Hepatocyte (in vitro differentiated cells): ENCODE data around the gene PRRG1. TPM values are rescaled to one million over a fixed set of nuclear protein-coding genes. Genes with fewer than 3 reads are reported as not detected.

ENCODE experiments used
- DNase-seq: peaks from one replicate; pipeline ENCODE4 v3.0.0-alpha.2; 2016; ENCODE audit warnings: low spot score
- H2AFZ ChIP-seq: fragments of 200-600 bp; sonication (generic); 2 replicates; pipeline ENCODE4 v1.6.0; 2016; ENCODE audit warnings: antibody characterized with exemption, mild to moderate bottlenecking
- H3K27ac ChIP-seq: fragments of 200-600 bp; sonication (generic); 2 replicates; pipeline ENCODE4 v1.5.1; 2016; ENCODE audit warnings: mild to moderate bottlenecking
- H3K27me3 ChIP-seq: fragments of 200-600 bp; sonication (generic); 2 replicates; pipeline ENCODE4 v1.6.1; 2016
- H3K36me3 ChIP-seq: fragments of 200-600 bp; sonication (generic); replicated peaks from 2 replicates; pipeline ENCODE4 v1.5.1; 2016; ENCODE audit warnings: low read depth; ENCODE audit not compliant: insufficient read depth
- H3K4me1 ChIP-seq: fragments of 200-600 bp; sonication (generic); 2 replicates; pipeline ENCODE4 v1.5.1; 2016; ENCODE audit warnings: mild to moderate bottlenecking, moderate library complexity; ENCODE audit not compliant: insufficient read depth
- H3K4me2 ChIP-seq: fragments of 200-600 bp; sonication (generic); 2 replicates; pipeline ENCODE4 v1.6.0; 2016
- H3K4me3 ChIP-seq: fragments of 200-600 bp; sonication (generic); 2 replicates; pipeline ENCODE4 v1.5.1; 2016; ENCODE audit warnings: mild to moderate bottlenecking
- H3K79me2 ChIP-seq: fragments of 200-600 bp; sonication (generic); 2 replicates; pipeline ENCODE4 v1.6.0; 2017; ENCODE audit warnings: mild to moderate bottlenecking
- H3K9me2 ChIP-seq: fragments of 200-600 bp; sonication (generic); replicated peaks from 2 replicates; pipeline ENCODE4 v1.6.0; 2017; ENCODE audit warnings: mild to moderate bottlenecking; ENCODE audit not compliant: insufficient read depth
- H3K9me3 ChIP-seq: fragments of 200-600 bp; sonication (generic); 2 replicates; pipeline ENCODE4 v1.5.1; 2016; ENCODE audit warnings: low read depth, mild to moderate bottlenecking
- H4K20me1 ChIP-seq: fragments of 200-600 bp; sonication (generic); 2 replicates; pipeline ENCODE4 v1.6.0; 2016; ENCODE audit warnings: mild to moderate bottlenecking; ENCODE audit not compliant: insufficient read depth, poor library complexity, severe bottlenecking
- EZH2 ChIP-seq: fragments of 200-600 bp; sonication (generic); IDR thresholded peaks from 2 replicates; pipeline ENCODE4 v1.6.1; 2016; ENCODE audit warnings: antibody characterized with exemption, mild to moderate bottlenecking, borderline replicate concordance
- EZH2phosphoT487 ChIP-seq: fragments of 200-600 bp; sonication (generic); IDR thresholded peaks from one replicate; pipeline ENCODE4 v1.6.1; 2018; ENCODE audit warnings: antibody characterized with exemption, mild to moderate bottlenecking, low read depth, moderate library complexity; ENCODE audit not compliant: unreplicated experiment, severe bottlenecking
- WGBS: methylation state at CpG from one replicate; pipeline ENCODE4 v1.1.6; 2016; ENCODE audit warnings: low lambda C conversion rate; ENCODE audit errors: missing lambda C conversion rate; 5-methylcytosine and 5-hydroxymethylcytosine counted together
- polyA plus RNA-seq: library from polyadenylated mRNA; unstranded; fragments of >200 nt; fragmentation: Nextera tagmentation; extraction: Ambion mirVana; gene quantifications from 2 replicates; pipeline ENCODE4 v1.2.1, GENCODE V29; 2016
- total RNA-seq: library from RNA; depleted of rRNA; stranded (reverse); fragments of >200 nt; gene quantifications from 2 replicates; pipeline ENCODE4 v1.2.3, GENCODE V29; 2014
- TF ChIP-seq, protein P1 (sequence below): fragments of 200-600 bp; sonication (generic); IDR thresholded peaks from 2 replicates; pipeline ENCODE4 v1.5.1; 2016; ENCODE audit warnings: antibody characterized with exemption, mild to moderate bottlenecking; ENCODE audit not compliant: poor library complexity

PRRG1 gene
- total and polyA plus RNA-seq, 2 experiments from 2014 or later, result 16.8 to 36.5 TPM

DNA sequence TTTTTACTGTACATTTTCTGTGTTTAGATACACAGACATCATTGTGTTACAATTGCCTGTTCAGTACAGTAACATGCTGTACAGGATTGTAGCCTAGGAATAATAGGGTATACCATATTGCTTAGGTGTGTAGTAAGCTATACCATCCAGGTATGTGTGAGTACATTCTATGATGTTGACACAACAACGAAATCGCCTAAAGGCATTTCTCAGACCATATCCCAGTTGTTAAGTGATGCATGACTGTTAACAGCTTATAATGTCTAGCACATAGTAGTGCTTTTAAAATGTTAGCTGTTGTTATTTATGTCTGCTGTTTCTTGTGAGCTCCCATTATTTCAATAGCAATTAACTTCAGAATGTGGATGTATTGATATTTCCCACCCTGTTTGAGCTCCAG lies 4.5 kb downstream of the PRRG1 start:
- Histone ChIP-seq H3K9me2 (no peaks in the 10 kb centered on the region), H3K4me1 (peaks cover 7% of the 10 kb centered on the region), H3K27me3 (no peaks in the 10 kb centered on the region), H2AFZ (no peak overlapping the region), H3K27ac (no peak overlapping the region), H3K79me2 (peaks cover 83% of the 10 kb centered on the region), H3K4me2 (no peak overlapping the region), H3K36me3 (no peaks in the 10 kb centered on the region), H3K4me3 (no peak overlapping the region), H4K20me1 (peaks cover 16% of the 10 kb centered on the region), H3K9me3 (no peaks in the 10 kb centered on the region)
- TF ChIP-seq EZH2 (no peak), EZH2phosphoT487 (no peak)
- TF ChIP-seq, protein P1, sequence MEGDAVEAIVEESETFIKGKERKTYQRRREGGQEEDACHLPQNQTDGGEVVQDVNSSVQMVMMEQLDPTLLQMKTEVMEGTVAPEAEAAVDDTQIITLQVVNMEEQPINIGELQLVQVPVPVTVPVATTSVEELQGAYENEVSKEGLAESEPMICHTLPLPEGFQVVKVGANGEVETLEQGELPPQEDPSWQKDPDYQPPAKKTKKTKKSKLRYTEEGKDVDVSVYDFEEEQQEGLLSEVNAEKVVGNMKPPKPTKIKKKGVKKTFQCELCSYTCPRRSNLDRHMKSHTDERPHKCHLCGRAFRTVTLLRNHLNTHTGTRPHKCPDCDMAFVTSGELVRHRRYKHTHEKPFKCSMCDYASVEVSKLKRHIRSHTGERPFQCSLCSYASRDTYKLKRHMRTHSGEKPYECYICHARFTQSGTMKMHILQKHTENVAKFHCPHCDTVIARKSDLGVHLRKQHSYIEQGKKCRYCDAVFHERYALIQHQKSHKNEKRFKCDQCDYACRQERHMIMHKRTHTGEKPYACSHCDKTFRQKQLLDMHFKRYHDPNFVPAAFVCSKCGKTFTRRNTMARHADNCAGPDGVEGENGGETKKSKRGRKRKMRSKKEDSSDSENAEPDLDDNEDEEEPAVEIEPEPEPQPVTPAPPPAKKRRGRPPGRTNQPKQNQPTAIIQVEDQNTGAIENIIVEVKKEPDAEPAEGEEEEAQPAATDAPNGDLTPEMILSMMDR, result no peak
- 86% methylated on average over 2 of the region's 2 CpGs for WGBS
- no peak for DNase-seq

GRCh38 chrX:37357436-37357835 lies 8.3 kb downstream of the PRRG1 start:
- DNase-seq, result no peak
- Histone ChIP-seq H4K20me1 (peaks cover 4% of the 10 kb centered on the region), H3K4me3 (no peak overlapping the region), H3K4me2 (no peak overlapping the region), H3K4me1 (no peaks in the 10 kb centered on the region), H3K27me3 (no peaks in the 10 kb centered on the region), H3K9me2 (no peaks in the 10 kb centered on the region), H2AFZ (no peak overlapping the region), H3K27ac (no peak overlapping the region), H3K79me2 (peaks cover 97% of the 10 kb centered on the region), H3K36me3 (no peaks in the 10 kb centered on the region), H3K9me3 (no peaks in the 10 kb centered on the region)
- TF ChIP-seq, protein P1, result no peak
- no peak for TF ChIP-seq EZH2
- TF ChIP-seq EZH2phosphoT487, result no peak
- WGBS, result 100% methylated on average over 3 of the region's 3 CpGs

- Histone ChIP-seq H3K27me3 (no peaks in the 10 kb centered on the region), H3K9me2 (no peaks in the 10 kb centered on the region), H3K36me3 (no peaks in the 10 kb centered on the region), H3K9me3 (no peaks in the 10 kb centered on the region), H3K4me3 (no peak overlapping the region), H3K27ac (no peak overlapping the region), H3K79me2 (peaks cover 99% of the 10 kb centered on the region), H2AFZ (no peak overlapping the region), H4K20me1 (no peaks in the 10 kb centered on the region), H3K4me2 (no peak overlapping the region), H3K4me1 (no peaks in the 10 kb centered on the region)
- no peak for DNase-seq
- TF ChIP-seq EZH2 (no peak), EZH2phosphoT487 (no peak)
- TF ChIP-seq, protein P1, result no peak
- WGBS, result 73% methylated on average over 2 of the region's 2 CpGs
These were observed 12.4 kb downstream of the PRRG1 start for GRCh38 chrX:37361596-37361995.

DNA sequence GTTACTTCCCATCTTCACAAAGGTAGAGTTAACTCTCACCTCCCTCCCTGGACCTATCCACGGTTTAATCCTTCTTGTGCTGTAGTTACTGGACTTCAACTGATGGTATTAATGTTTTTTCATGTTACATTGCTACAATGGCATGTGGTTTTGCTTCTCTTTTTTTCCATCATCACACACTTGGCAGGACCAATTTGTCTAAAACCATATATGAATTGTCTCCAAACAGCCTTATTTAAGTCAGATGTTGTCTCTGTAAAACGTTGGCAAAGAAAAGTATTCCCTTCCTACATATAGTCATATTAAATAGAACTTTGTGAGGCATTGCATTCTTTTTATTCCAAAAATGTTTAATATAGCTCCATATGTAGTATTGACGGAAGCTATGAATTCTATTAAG lies 15.5 kb downstream of the PRRG1 start:
- Histone ChIP-seq H2AFZ (no peak overlapping the region), H3K4me2 (no peak overlapping the region), H3K79me2 (peaks cover 99% of the 10 kb centered on the region), H3K4me1 (no peaks in the 10 kb centered on the region), H3K9me2 (no peaks in the 10 kb centered on the region), H3K27me3 (no peaks in the 10 kb centered on the region), H3K27ac (no peak overlapping the region), H3K4me3 (no peak overlapping the region), H4K20me1 (no peaks in the 10 kb centered on the region), H3K36me3 (no peaks in the 10 kb centered on the region), H3K9me3 (no peaks in the 10 kb centered on the region)
- no peak for DNase-seq
- 87% methylated on average over 3 of the region's 3 CpGs for WGBS
- TF ChIP-seq EZH2 (no peak), EZH2phosphoT487 (no peak)
- TF ChIP-seq, protein P1, result no peak
